GM18502 (cell line): Measurements from ENCODE around the gene C12orf43.

Source experiments
- ATAC-seq: cut with Tn5 transposase; IDR thresholded peaks from one replicate; pipeline ENCODE4 v1.9.1; 2021; ENCODE audit warnings: mild to moderate bottlenecking; ENCODE audit not compliant: unreplicated experiment, poor library complexity

Gene C12orf43

GRCh38 chr12:120979862-120980696 is 36.2 kb downstream of the C12orf43 start:
- no peak for ATAC-seq

GRCh38 chr12:120979220-120979861 is 36.9 kb downstream of the C12orf43 start:
- no peak for ATAC-seq

- no peak for ATAC-seq
Observed at GRCh38 chr12:120978296-120979219, 37.7 kb downstream of the C12orf43 start, which contains the start of gene HNF1A. TSS of gene HNF1A (plus strand) at chr12:120978543. CDS start at chr12:120978769, 226 bp downstream.

GRCh38 chr12:120977531-120978295 is 38.6 kb downstream of the C12orf43 start:
- no peak for ATAC-seq

GRCh38 chr12:120972870-120973543 is 43.3 kb downstream of the C12orf43 start:
- no peak for ATAC-seq

- ATAC-seq = no peak
Observed at GRCh38 chr12:120971299-120972180, 44.7 kb downstream of the C12orf43 start.

- no peak for ATAC-seq
Observed at GRCh38 chr12:120970310-120970709, 46.0 kb downstream of the C12orf43 start.

GRCh38 chr12:120965534-120966091 is 50.7 kb downstream of the C12orf43 start:
- no peak for ATAC-seq

- ATAC-seq = no peak
Observed at GRCh38 chr12:120964298-120964697, 52.0 kb downstream of the C12orf43 start.

GRCh38 chr12:120962532-120963020 is 53.7 kb downstream of the C12orf43 start:
- no peak for ATAC-seq

- no peak for ATAC-seq
Observed at GRCh38 chr12:120961604-120962531, 54.4 kb downstream of the C12orf43 start.

GRCh38 chr12:120960657-120961056 is 55.6 kb downstream of the C12orf43 start:
- ATAC-seq = no peak

GRCh38 chr12:120959111-120959878 is 57.0 kb downstream of the C12orf43 start:
- ATAC-seq = no peak

- no peak for ATAC-seq
Observed at GRCh38 chr12:120956579-120957300, 59.5 kb downstream of the C12orf43 start.

- no peak for ATAC-seq
Observed at GRCh38 chr12:120955232-120955631, 61.1 kb downstream of the C12orf43 start.
